NCI-H1105 treated with DMSO at 0.1 percent for 48 hours (cell line): Measurements from ENCODE around the gene FAM43A.
A peak's percentile ranks its signal among the peaks of the same experiment; 100 is the strongest.

Experiments
- DNase-seq: peaks from one replicate; lab custom pipeline; 2025; lab: John Stamatoyannopoulos, UW

FAM43A gene

GRCh38 chr3:194711913-194712312 is 26.2 kb downstream of the FAM43A start:
- DNase-seq, result no peak

GRCh38 chr3:194713299-194714136 is 27.8 kb downstream of the FAM43A start:
- no peak for DNase-seq

- DNase-seq, result no peak
These were observed 28.4 kb downstream of the FAM43A start for GRCh38 chr3:194714137-194714455.

GRCh38 chr3:194714564-194714963 is 28.9 kb downstream of the FAM43A start:
- DNase-seq, result no peak

- no peak for DNase-seq
These were observed 29.5 kb downstream of the FAM43A start for GRCh38 chr3:194715022-194715800.

- no peak for DNase-seq
These were observed 32.4 kb downstream of the FAM43A start for GRCh38 chr3:194718079-194718478.

- peak; percentile 31 for DNase-seq
These were observed 34.4 kb downstream of the FAM43A start for GRCh38 chr3:194720048-194720447.

GRCh38 chr3:194723846-194724618 is 38.3 kb downstream of the FAM43A start:
- DNase-seq, result no peak

GRCh38 chr3:194725346-194725745 is 39.7 kb downstream of the FAM43A start:
- no peak for DNase-seq

GRCh38 chr3:194727435-194728128 is 41.9 kb downstream of the FAM43A start:
- no peak for DNase-seq

- no peak for DNase-seq
These were observed 43.3 kb downstream of the FAM43A start for GRCh38 chr3:194728986-194729385.

GRCh38 chr3:194730365-194730764 is 44.7 kb downstream of the FAM43A start:
- DNase-seq, result peak; percentile 94

- no peak for DNase-seq
These were observed 45.9 kb downstream of the FAM43A start for GRCh38 chr3:194731506-194732073.

GRCh38 chr3:194732617-194733016 is 46.9 kb downstream of the FAM43A start:
- no peak for DNase-seq

GRCh38 chr3:194736277-194736895 is 50.7 kb downstream of the FAM43A start:
- no peak for DNase-seq

GRCh38 chr3:194736896-194737600 is 51.4 kb downstream of the FAM43A start:
- no peak for DNase-seq
